ENCODE measurements around the gene LGR6. TPM values are rescaled to one million over a fixed set of nuclear protein-coding genes. Genes with fewer than 3 reads are reported as not detected.

LGR6 gene
- total and polyA plus RNA-seq, 2 donors (not counting 1 experiment from before 2014, with no cell fraction given): 0.28 TPM; not detected in 1

GRCh38 chr1:202221911-202222909 is 28.6 kb downstream of the LGR6 start:
- no peak overlapping the region for H3K9ac ChIP-seq (ENCODE audit: low read length)
- Mint-ChIP-seq H3K9me3 (ENCODE audit: insufficient read depth) (no peaks in the 10 kb centered on the region), H3K27ac (no peak overlapping the region), H3K4me1 (no peaks in the 10 kb centered on the region), H3K27me3 (peaks cover 29% of the 10 kb centered on the region), H3K4me3 (no peak overlapping the region)
- WGBS (ENCODE audit: insufficient coverage): 66% methylated on average over 18 of the region's 19 CpGs
- TF ChIP-seq EZH2 (IDR thresholded peaks at IDR 0.05; ENCODE audit: borderline replicate concordance, insufficient read depth, low read depth, low read length, poor library complexity, severe bottlenecking): no peak
- no peak for TF ChIP-seq CTCF (IDR thresholded peaks at IDR 0.05)
- H3K4me1 ChIP-seq (ENCODE audit: control insufficient read depth in 2 of 2, insufficient read depth in 2 of 2, low read length in 2 of 2): peaks cover 0 to under 1% of the 10 kb centered on the region in 2 donors
- H3K27ac ChIP-seq (ENCODE audit: low read length in 2 of 2): no peak overlapping the region
- H3K27me3 ChIP-seq (replicated peaks in 1 of 4; ENCODE audit: control extremely low read depth in 1 of 4, control insufficient read depth in 3 of 4, insufficient read depth in 4 of 4, low read length in 3 of 4): peaks cover 0 to 4% (median 0%) of the 10 kb centered on the region in 4 experiments
- DNase-seq (no peak), ATAC-seq (ENCODE audit: low read depth) (no peak)
- no peaks in the 10 kb centered on the region for H4K20me1 ChIP-seq (ENCODE audit: control insufficient read depth, insufficient read depth, low read length, poor library complexity, severe bottlenecking)
- POLR2A ChIA-PET: no interaction called here
- H3K4me2 ChIP-seq (replicated peaks; ENCODE audit: low read depth, low read length, poor library complexity, severe bottlenecking): no peak overlapping the region
- no peak overlapping the region for H2AFZ ChIP-seq (ENCODE audit: insufficient read depth, low read depth, low read length, poor library complexity, severe bottlenecking)
- H3K4me3 ChIP-seq (ENCODE audit: control extremely low read depth in 1 of 5, extremely low read depth in 1 of 5, insufficient read depth in 1 of 5, low read depth in 2 of 5, low read length in 4 of 5): no peak overlapping the region
- CTCF ChIA-PET: no interaction called here
- intact Hi-C loops (cut with micrococcal nuclease): no loop called here
- no peaks in the 10 kb centered on the region for H3K9me3 ChIP-seq (ENCODE audit: control extremely low read depth in 1 of 3, control insufficient read depth in 2 of 3, insufficient read depth in 1 of 3, low read length in 2 of 3)
- H3K79me2 ChIP-seq (ENCODE audit: control insufficient read depth, insufficient read depth, low read length): no peaks in the 10 kb centered on the region
- no peaks in the 10 kb centered on the region for H3K36me3 ChIP-seq (replicated peaks in 1 of 2; ENCODE audit: control extremely low read depth in 1 of 2, control insufficient read depth in 1 of 2, extremely low read depth in 1 of 2, insufficient read depth in 2 of 2, low read length in 1 of 2)
